A172 (cell line): ENCODE data around the gene OR2A7. TPM values are rescaled to one million over a fixed set of nuclear protein-coding genes. Genes with fewer than 3 reads are reported as not detected.
"Not testable (repeated sequence)": the region's sequence is repeated elsewhere in the genome, so short reads cannot be mapped to it uniquely, and the experiment has no call there.

ENCODE experiments used
- DNase-seq: peaks from one replicate; pipeline ENCODE4 v3.0.0-alpha.2; 2015; ENCODE audit warnings: low spot score
- total RNA-seq: library from RNA; depleted of rRNA; stranded (reverse); fragments of >200 nt; shearing (Covaris generic); gene quantifications from 2 replicates; pipeline ENCODE4 v1.2.3, GENCODE V29; 2014; rRNA removed

OR2A7 gene, protein sequence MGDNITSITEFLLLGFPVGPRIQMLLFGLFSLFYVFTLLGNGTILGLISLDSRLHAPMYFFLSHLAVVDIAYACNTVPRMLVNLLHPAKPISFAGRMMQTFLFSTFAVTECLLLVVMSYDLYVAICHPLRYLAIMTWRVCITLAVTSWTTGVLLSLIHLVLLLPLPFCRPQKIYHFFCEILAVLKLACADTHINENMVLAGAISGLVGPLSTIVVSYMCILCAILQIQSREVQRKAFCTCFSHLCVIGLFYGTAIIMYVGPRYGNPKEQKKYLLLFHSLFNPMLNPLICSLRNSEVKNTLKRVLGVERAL
- total RNA-seq: not detected in 2 replicates

DNA sequence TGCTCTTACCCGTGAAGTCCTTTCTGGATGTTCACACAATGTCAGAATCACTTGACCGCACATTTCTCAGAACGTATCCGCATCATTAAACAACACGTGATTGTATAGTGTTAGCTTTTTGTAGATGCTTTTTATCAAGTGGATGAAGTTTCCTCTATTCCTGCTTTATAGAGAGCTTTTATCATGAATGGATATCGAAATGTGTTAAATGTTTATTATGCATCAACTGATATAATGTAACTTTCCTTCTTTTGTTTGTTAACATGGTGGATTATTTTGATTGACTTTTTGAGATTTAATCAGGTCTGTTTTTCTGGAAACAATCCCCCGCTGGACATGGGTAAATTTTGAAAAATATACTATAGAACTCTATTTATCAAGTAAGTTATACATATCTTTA is at the start of gene OR2A7:
TSS of gene OR2A7 (minus strand) at position 101 of the 400 bp plus-strand sequence. CDS start 5,164 bp downstream, outside the sequence.
- not testable (repeated sequence) for DNase-seq

DNA sequence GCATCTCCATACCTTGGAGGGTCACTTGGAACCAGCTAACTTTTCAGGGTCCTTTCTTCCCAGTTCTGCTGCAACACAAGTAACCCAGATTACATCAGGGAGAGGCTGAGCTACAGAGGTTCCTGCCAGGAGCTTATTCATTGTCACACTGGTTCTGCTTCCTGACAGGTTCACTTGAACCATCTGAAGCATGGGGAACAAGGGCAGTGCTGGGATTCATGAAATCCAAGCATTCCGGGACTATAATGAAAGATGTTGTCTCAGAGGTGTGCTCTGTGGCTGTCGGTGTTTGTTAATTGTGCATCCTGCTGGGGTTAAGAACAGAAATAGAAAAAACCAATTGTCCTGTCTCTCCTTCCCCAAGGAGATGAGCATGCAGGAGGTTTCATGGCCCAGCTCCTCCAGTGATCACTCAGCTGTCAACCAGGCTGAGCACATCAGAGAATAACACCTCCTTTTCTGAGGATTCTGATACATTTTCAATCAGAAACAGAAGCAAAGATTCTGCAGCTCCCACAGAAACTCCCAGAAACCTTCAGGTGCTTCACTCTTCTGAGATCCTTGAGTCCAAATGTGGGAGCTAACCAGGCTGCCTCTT is 47.4 kb upstream of the OR2A7 start, which contains the start of gene OR2A1:
TSS of gene OR2A1 (plus strand) at position 548 of the 598 bp plus-strand sequence. CDS start 5,706 bp downstream, outside the sequence.
- DNase-seq: not testable (repeated sequence)

DNA sequence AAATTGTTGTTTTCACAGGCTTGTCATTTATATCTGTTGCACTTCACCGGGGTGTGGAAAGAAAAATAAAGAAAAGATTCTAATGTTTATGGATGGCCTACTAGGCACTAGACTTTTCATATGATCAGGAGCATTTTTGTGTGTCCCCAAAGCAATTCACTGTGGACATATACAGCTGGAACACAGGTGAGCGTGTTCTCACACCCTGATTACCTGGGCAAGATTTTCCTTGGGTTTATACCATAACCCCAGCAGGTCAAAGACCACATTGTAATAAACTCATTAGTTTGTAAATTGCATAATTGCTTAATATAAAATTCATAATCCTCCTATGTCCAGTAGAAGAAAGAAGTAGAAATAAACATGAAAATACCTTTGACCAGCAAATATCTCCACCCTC is 46.6 kb upstream of the OR2A7 start:
- not testable (repeated sequence) for DNase-seq

DNA sequence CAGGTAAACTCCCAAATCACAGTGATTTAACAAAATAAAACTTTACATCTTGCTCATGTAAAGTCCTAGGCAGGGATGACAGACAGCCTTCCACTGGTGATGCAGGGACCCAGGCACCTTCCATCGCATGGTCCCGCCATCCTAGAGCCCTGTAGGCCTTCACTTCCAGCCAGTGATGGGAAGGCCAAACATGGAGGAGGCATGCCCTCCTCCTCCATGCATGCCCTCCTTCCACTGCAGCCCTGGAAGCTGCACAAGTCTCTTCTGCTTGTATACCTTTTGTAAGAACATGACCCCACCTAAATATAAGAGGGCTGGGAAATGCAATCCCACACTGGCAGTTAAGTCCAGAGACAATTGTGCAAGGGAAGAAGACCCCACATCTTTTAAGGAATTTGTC is 45.1 kb upstream of the OR2A7 start:
- not testable (repeated sequence) for DNase-seq

DNA sequence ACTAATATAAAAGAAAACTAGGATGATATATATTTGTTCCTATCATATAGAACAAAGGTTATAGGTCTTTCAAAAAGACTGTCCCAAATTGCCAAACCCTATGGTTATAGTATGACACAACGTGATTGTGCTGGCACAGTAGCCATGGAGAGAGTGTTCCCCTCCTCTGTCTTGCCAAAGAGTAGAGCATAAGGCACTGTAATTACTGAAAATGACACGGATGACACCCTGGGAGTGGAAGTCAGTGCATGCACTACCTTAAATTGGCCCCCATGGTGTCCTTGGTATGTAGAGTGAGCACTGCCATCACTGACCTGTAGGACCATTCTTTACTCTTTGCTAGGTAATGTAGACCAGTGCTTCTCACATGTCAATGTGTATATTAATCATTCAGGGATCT is 40.6 kb upstream of the OR2A7 start:
- DNase-seq: not testable (repeated sequence)

DNA sequence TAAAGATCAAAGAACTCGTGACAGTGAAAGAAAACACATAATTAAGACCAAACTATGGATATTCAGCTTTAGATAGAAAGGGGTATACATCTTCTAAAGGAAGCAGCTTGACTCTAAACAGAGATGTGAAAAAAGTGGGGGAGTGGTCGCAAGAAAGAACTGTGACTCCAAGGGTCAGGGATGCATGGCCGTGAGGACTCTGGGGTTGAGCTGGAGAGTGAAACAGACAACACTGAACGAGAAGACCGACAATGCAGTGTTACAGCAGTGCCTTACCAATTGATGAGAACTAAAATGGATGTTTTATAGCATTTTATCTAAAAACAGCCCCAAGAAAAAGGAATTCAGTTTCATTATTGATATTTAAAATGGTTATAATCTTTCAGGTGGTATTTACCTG is 39.0 kb upstream of the OR2A7 start:
- DNase-seq: not testable (repeated sequence)

DNA sequence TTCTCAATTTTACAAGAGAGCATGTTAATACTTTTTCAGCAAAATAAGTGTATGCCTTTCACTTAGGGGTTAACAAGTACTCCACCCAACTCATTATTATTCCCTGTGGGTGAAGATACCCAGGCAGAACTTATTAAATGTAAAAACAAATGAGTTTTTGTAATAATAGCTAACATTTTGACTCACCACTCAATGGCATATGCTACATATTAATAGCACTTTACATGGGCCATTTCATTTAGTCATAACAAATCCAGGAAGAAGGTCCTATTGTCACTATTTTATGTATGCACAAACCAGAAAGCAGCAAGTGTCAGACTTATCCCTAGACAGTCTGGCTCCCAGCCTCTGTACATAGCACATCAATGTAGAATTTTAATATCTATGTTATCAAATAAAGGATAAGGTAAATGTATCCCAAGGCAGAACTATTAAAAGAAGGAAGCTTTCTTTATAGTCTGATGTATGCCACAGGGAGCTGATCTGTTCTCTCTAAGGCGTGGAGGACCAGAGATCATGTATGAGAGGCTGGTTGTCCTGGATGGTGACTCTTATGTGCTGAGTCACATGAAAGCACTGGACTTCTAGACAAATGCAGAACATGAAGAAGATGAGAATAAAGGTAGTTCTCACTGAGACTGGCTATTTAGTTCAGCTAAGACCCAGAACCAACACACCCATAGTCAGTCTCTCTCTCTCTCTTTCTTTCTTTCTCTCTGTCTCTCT is 38.1 kb upstream of the OR2A7 start:
- not testable (repeated sequence) for DNase-seq

DNA sequence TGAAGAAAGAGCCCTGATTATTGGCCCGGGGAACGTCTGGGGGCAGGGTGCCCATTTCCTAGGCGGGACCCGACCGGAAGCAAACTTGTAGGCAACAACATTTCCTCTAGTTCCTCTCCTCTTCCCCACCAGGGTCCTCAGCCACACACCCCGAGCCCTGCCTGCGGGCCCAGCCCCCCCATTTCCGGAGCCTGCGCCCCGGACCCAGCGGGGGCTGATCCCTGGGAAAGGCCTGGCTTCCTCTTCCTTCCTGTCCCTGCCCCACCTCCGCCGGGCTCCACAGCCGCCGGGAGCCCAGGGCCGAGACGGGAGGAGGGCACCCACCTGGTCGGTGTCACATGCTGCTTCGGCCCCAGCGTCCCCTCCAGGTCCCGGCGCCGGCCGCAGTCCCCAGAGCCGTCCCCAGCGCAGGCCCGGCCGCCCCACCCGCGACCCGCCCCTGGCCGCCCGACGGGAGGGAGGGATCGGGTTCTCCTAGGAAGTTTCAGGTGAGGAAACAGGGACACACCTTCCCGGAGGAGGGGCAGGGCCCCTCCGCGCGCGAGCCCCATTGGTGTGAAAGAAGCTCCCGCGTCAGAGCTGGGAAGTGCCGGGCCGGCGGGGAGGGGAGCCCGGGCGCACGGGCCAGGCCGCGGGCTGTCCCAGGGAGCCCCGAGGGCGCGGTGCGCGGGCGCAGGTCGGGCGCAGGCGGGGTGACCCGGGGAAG is 29.4 kb upstream of the OR2A7 start:
- DNase-seq: not testable (repeated sequence)

DNA sequence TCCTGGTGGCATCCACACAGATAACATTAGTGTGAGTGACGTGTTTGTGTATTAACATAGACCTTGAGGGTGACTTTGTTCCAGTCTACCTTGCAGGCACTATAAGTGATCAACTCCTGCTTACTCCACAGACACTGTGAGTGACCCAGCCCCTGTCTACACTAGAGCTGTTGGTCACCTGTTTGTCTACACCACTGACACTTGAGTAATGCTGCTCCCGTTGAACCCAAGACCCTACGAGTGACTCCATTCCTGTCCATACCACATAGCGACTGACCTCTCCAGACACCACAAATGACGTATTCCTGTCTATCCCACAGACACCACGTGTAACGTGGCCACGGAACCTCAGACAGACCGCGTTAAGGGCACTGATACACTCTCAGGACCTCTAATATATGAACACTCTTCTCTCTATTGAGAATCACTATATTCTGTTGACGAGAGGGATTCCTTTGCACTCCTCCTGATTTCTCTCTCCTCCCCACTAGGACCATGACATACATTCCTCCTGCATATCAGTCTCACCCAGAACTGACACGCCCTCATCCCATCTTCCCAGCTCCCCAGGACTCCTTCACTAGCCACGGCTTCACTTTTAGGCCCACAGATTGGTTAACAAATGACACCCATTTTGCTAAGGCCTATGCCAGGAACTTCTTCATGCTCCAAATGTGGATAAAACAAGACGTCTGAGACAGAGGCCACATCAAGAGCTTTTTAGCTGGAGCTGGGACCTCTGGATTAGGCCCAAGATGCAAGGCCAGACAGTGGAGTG is 28.0 kb upstream of the OR2A7 start:
- DNase-seq: not testable (repeated sequence)

DNA sequence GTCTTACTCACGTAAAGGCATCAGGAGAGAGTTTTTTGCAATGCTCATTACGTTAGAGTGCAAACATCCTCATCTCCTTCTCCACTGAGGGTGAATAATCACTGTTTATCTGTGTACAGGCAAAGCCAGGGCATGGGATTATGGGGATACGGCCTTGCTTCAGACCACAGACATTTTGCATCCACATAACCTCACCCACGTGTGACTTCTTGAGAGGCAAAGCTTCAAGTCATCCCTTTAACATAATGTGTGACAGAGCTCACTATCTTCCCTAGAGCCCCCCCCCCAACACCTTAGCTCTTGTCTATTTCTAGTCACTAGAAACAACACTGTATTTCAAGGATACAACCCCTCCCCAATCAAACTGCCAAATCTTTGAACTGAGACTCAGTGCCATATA is 27.0 kb upstream of the OR2A7 start:
- DNase-seq: not testable (repeated sequence)

DNA sequence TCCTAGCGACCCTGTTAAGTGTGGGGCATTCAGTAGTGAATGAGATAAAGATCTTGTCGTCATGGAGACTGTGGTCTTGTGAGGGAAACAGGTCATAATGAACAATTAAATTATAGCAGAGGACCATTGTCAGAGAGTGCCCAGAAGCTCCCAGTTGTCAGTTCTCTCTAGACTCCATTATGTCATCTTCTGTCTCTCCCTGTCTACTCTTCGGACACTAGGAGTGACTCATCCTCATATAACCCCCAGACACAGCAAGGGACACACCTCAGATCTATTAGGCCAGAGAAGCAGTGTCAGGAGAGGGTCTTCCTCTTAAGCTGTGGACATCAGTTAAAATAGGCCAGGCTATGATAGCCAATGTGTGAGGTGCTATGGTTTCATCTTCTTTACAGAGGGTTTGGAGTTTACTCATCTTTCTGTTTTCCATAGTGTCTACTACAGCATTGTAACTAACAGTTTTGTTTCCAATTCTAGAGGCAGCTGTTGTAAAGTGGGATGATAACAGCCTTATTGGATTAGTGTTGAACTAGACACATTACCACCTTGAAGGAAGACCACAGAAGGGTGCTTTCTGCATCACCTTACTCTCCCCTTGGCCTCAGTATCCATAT is 22.7 kb upstream of the OR2A7 start:
- DNase-seq: not testable (repeated sequence)

DNA sequence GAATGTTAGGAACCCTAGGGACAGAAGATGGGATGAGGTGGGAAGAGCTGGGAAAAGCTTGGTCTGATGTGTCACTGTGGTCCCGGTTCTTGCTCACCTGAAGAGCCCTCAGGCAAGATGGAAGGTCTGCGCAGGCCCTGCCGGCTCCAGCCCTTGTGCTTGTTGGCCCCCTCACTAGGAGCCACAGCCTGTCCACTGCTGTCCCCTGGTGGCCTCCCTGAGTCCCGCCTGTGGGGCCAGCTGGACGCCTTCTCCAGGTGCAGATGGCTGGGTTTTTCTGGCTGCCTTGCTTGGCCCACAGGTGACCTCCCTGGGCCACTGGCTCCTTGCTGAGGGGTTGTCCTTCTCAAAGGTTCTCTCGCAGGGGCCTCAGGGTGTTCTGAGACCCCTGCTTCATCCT is 19.1 kb upstream of the OR2A7 start:
- DNase-seq: not testable (repeated sequence)

DNA sequence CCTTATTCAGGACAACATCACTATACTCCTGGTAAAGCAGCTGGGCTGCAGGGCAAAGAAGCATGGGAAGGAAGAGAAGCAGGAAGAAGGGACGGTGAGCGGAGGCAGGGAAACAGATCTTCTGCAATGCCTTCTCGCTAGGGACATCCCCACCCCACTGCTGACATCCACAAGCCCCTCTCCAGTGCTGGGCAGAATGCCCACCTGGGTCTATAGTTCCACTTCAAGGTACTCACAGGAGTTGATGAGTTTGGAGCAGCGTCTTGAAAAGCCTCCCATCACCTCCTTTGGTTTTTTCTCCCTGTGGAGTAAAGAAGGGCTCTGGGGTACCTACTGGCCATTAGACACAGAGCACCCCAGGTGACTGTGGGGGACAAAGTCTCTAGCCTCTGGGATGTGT is 17.9 kb upstream of the OR2A7 start:
- not testable (repeated sequence) for DNase-seq

DNA sequence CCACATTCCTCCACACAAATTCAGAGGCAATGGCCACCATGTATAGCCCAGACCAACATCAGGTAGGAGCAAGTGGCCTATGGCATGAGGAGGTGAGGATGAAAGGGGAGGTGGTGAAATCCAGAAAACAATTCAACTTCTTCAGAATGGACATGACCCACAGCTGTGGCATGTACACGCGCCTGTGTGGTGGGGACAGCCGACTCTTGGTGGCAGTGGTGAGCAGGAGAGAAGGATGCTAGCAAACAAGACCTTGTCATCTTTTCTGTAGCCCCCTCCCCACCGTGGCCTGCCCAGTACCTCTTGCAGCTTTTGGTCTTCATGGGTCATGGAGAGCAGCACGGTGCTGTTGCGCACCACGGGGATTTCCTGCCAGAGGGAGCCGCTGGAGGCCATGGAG is 17.4 kb upstream of the OR2A7 start:
- DNase-seq: not testable (repeated sequence)

DNA sequence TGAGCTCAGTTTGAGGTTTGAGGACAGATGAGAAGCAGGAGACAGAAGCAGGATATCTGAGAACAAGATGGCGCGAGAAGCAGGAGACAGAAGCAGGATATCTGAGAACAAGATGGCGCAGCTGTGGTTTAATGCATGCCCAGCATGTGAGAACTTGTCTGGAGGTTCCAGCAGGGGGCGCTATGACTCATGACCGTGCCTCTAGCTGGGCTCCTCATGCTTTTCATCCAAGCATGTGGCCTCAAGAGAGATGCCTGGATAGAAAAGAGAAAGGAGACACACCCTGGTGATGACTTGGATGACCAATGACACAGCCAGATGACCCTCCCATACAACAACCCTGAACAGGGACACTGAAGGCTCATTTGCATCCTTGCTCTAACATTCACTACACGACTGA is 15.4 kb upstream of the OR2A7 start:
- not testable (repeated sequence) for DNase-seq

DNA sequence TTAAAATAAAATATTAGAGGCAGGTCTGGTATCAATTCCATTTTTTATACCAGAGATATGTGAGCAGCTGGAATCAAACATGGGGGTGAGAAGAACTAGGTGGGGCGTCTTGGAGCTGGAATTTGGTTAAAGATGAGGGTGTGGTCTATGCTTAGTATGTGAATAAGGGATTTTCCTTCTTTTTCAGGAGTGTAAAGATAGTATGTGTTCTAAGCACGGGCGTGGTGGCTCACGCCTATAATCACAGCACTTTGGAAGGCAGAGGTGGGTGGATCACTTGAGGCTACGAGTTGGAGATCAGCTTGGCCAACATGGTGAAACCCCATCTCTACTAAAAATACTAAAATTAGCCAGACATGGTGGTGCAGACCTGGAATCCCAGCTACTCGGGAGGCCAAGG is 10.7 kb upstream of the OR2A7 start:
- DNase-seq: not testable (repeated sequence)

DNA sequence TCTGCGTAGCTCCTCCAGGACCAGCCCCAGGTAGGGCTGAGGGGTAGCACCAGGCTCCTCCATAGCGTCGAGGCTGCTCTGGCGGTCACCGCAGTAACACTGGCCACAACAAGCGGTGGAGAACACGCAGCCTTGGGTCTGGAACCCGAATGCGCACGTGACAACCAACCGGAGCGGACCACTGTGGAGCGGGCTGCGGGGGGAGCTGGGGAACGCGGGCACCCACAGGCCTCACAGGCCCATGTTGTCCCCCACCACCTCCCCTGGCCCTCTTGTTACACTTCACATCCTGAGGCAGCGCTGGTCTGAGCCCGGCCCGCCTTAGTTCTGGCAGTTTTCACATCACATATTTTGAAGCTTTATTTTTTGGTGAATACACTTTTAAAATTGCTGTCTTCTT is 4.6 kb upstream of the OR2A7 start, which contains the start of gene CTAGE8:
TSS of gene CTAGE8 (minus strand) at position 101 of the 400 bp plus-strand sequence. CDS start at position 63, 38 bp downstream.
- DNase-seq: not testable (repeated sequence)

DNA sequence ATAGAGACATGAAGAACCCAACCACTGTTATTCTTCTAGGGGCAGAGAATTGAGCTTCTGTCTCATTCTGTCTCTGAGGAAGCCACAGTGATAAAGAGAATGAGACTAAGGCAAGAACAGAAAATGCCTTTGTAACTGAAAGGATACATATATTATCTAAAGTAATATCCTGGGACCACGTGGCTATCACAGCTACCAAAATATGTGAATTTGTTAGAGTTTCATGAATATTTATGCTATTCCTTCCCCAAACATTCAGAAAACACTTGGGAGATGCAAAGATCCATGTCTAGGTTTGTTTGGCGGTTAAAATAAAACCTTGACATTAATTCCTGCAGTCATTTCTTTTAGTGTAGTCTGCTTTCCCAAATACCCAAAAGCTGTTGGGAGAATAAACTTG is 2.5 kb downstream of the OR2A7 start:
- DNase-seq: not testable (repeated sequence)

DNA sequence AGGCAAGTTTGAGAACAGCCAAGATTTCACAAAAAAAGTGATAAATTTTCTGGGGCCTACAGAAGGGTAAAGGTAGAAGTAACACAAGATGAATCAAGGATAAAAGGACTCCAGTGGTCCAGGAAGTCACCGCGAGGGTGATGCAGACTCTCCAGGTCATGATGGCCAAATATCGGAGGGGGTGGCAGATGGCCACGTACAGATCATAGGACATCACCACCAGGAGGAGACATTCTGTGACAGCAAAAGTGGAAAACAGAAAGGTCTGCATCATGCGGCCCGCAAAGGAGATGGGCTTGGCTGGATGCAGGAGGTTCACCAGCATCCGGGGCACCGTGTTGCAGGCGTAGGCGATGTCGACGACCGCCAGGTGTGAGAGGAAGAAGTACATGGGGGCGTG is 5.5 kb downstream of the OR2A7 start:
- DNase-seq: not testable (repeated sequence)

DNA sequence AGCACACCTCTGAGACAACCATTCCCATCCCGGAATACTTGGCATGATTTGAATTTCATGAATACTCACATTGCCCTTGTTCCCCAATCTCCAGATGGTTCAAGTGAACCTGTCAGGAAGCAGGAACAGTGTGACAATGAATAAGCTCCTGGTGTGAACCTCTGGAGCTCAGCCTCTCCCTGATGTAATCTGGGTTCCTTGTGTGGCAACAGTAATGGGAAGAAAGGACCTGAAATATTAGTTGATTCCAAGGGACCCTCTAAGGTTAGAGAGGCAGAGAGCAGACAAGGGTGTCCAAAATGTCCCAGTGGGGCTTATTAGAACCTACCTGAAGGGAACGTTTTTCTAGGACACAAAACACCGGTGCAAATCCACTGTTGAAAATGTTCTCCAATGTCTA is 8.5 kb downstream of the OR2A7 start:
- no peak for DNase-seq
